Transverse colon (tissue), 4 donors: Measurements from ENCODE around the gene CCDC50. TPM values are rescaled to one million over a fixed set of nuclear protein-coding genes. Genes with fewer than 3 reads are reported as not detected.

ENCODE experiments used
- DNase-seq: peaks from one replicate; pipeline ENCODE4 v3.0.0-alpha.2; 2019
- H3K27ac ChIP-seq, 4 donors: fragments of 200-600 bp; sonication (generic); 2 replicates each; pipeline ENCODE4 v1.5.1; 2016 to 2018; ENCODE audit warnings: inconsistent platforms in 4 of 4
- H3K27me3 ChIP-seq: fragments of 200-600 bp; sonication (generic); 2 replicates; pipeline ENCODE4 v1.5.1; 2017; ENCODE audit warnings: inconsistent platforms
- H3K36me3 ChIP-seq, 4 donors: fragments of 200-600 bp; sonication (generic); 2 replicates each; pipeline ENCODE4 v1.5.1; 2017 to 2019; ENCODE audit warnings: inconsistent platforms in 4 of 4
- H3K4me1 ChIP-seq, 4 donors: fragments of 200-600 bp; sonication (generic); 2 replicates each; pipeline ENCODE4 v1.5.1; 2017 to 2020; ENCODE audit warnings: inconsistent platforms in 4 of 4
- H3K4me3 ChIP-seq, 4 donors: fragments of 200-600 bp; sonication (generic); 1 replicate in 1 of 4; 2 replicates in 3 of 4; pipeline versions ENCODE4 v1.5.1 to v1.6.1; 2017 to 2019; ENCODE audit warnings: inconsistent platforms in 4 of 4
- H3K9me3 ChIP-seq, 2 donors: fragments of 200-600 bp; sonication (generic); 2 replicates each; pipeline ENCODE4 v1.5.1; 2017 to 2019; ENCODE audit warnings: inconsistent platforms in 2 of 2
- CTCF ChIP-seq, 5 experiments: fragments of 200-600 bp in 3 of 5; fragments of 450-650 bp in 2 of 5; sonication (generic) in 3 of 5; IDR thresholded peaks; 1 replicate in 2 of 5; 2 replicates in 3 of 5; pipeline ENCODE4 v1.5.1; 2016 to 2017; ENCODE audit warnings: antibody characterized with exemption in 5 of 5, inconsistent platforms in 3 of 5, mild to moderate bottlenecking in 2 of 5, moderate library complexity in 1 of 5
- EP300 ChIP-seq: sonication (generic); formaldehyde crosslinking; IDR thresholded peaks from one replicate; pipeline ENCODE4 v1.6.1; 2017; ENCODE audit warnings: antibody characterized with exemption, low read depth
- POLR2A ChIP-seq: fragments of 450-650 bp; IDR thresholded peaks from one replicate; pipeline ENCODE4 v1.6.1; 2016; ENCODE audit warnings: antibody characterized with exemption, mild to moderate bottlenecking, moderate library complexity
- POLR2AphosphoS5 ChIP-seq, 3 donors: sonication (generic); formaldehyde crosslinking; IDR thresholded peaks; one replicate each; pipeline ENCODE4 v1.6.1; 2016; ENCODE audit warnings: antibody characterized with exemption in 3 of 3
- whole genome bisulfite sequencing, 2 donors: methylation state at CpG; one replicate each; pipeline ENCODE4 v1.1.5; 2018; ENCODE audit warnings: low coverage in 1 of 2; 5-methylcytosine and 5-hydroxymethylcytosine counted together
- in situ Hi-C, 4 donors: fragments of 200-750 bp; cut with MboI; loops; one replicate each; pipeline versions ENCODE4 v1.15.0 to v1.15.1; 2017; ENCODE audit warnings: low sequenced_read_pairs in 3 of 4, low pct_ligation_motif_present in 1 of 4, low pct_unique_long_range_greater_than_20kb in 1 of 4
- intact Hi-C: fragments of 100-400 bp; cut with DNase I; formaldehyde crosslinking; loops from one replicate; pipeline ENCODE4 v1.15.1; 2023; ENCODE audit warnings: low total_unique reads
- total RNA-seq, 4 donors: library from RNA; depleted of rRNA; stranded (reverse); fragments of >200 nt; gene quantifications; one replicate each; pipeline ENCODE4 v1.1.0, GENCODE V29; 2016

Gene CCDC50
- total RNA-seq, 4 donors from 2014 or later: 61.3 to 78.0 (median 69.5) TPM

- H3K4me3 ChIP-seq: no peak overlapping the region
- in situ Hi-C loops: no loop called here
- no peaks in the 10 kb centered on the region for H3K27me3 ChIP-seq
- TF ChIP-seq CTCF (IDR thresholded peaks at IDR 0.05): no peak
- no peak for TF ChIP-seq POLR2AphosphoS5 (IDR thresholded peaks at IDR 0.05)
- no peak for TF ChIP-seq EP300
- TF ChIP-seq POLR2A: no peak
- H3K9me3 ChIP-seq: no peaks in the 10 kb centered on the region
- H3K36me3 ChIP-seq: peaks cover 0 to 31% (median 12%) of the 10 kb centered on the region in 4 donors
- H3K27ac ChIP-seq: no peak overlapping the region
- intact Hi-C loops: no loop called here
- peaks cover 10 to 26% (median 11%) of the 10 kb centered on the region in 4 donors for H3K4me1 ChIP-seq
- no peak for DNase-seq
These were observed 49.1 kb downstream of the CCDC50 start for GRCh38 chr3:191378142-191378812.

GRCh38 chr3:191379446-191379845 is 50.3 kb downstream of the CCDC50 start:
- Histone ChIP-seq H3K4me3 (no peak overlapping the region), H3K27ac (no peak overlapping the region), H3K9me3 (no peaks in the 10 kb centered on the region), H3K27me3 (no peaks in the 10 kb centered on the region), H3K36me3 (peaks cover 0 to 33% (median 12%) of the 10 kb centered on the region in 4 donors), H3K4me1 (peaks cover 10 to 26% (median 11%) of the 10 kb centered on the region in 4 donors)
- 82% methylated on average over 2 of the region's 2 CpGs; no CpG with 5 or more reads in 1 of the 2 donors for WGBS, 2 donors
- TF ChIP-seq CTCF (IDR thresholded peaks at IDR 0.05) (no peak), POLR2A (no peak), POLR2AphosphoS5 (IDR thresholded peaks at IDR 0.05) (no peak), EP300 (no peak)
- DNase-seq: no peak
- in situ Hi-C loops (no loop called here), intact Hi-C loops (no loop called here)

- no peak overlapping the region for H3K27ac ChIP-seq
- peaks cover 0 to 33% (median 12%) of the 10 kb centered on the region in 4 donors for H3K36me3 ChIP-seq
- TF ChIP-seq EP300 (no peak), POLR2A (no peak), POLR2AphosphoS5 (IDR thresholded peaks at IDR 0.05) (no peak)
- peaks cover 10 to 26% (median 11%) of the 10 kb centered on the region in 4 donors for H3K4me1 ChIP-seq
- 86 to 87% methylated on average over 2 of the region's 2 CpGs for WGBS, 2 donors
- H3K9me3 ChIP-seq: no peaks in the 10 kb centered on the region
- no peak for DNase-seq
- in situ Hi-C loops: no loop called here
- H3K4me3 ChIP-seq: no peak overlapping the region
- no peaks in the 10 kb centered on the region for H3K27me3 ChIP-seq
- intact Hi-C loops: no loop called here
These were observed 50.8 kb downstream of the CCDC50 start for GRCh38 chr3:191380001-191380400.

- TF ChIP-seq POLR2A (no peak), CTCF (IDR thresholded peaks at IDR 0.05) (no peak), POLR2AphosphoS5 (IDR thresholded peaks at IDR 0.05) (no peak), EP300 (no peak)
- H3K27ac ChIP-seq: no peak overlapping the region
- H3K27me3 ChIP-seq: no peaks in the 10 kb centered on the region
- DNase-seq: no peak
- in situ Hi-C loops: no loop called here
- WGBS, 2 donors: 90 to 95% methylated on average over 7 of the region's 7 CpGs
- H3K4me3 ChIP-seq: no peak overlapping the region
- intact Hi-C loops: no loop called here
- H3K9me3 ChIP-seq: no peaks in the 10 kb centered on the region
- H3K36me3 ChIP-seq: peaks cover 0 to 33% (median 10%) of the 10 kb centered on the region in 4 donors
- H3K4me1 ChIP-seq: peaks cover 8 to 24% (median 11%) of the 10 kb centered on the region in 4 donors
These were observed 52.1 kb downstream of the CCDC50 start for GRCh38 chr3:191381303-191381702.
